ENCODE results near the gene ATF6.

Gene ATF6

DNA sequence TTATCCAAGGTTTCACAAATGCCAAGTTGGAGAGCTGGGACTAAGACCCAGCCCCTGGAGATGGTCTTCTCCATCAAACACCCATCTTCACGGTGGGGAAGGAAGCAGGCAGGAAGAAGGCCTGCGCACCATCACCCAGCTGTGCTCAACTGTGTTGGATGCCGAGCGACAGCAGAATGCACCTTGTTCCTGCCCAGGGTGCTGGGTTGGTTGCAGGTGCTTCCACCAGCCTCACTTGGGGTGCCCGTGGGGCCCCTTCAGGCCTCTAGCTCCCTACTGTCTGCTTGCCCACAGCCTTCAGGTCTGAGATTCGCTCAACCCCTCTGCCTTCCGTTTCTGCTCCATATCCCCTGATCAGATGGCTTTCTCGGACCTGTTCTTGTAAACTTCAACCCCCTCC lies 215.0 kb downstream of the ATF6 start:
- DNase-seq: no peak

DNA sequence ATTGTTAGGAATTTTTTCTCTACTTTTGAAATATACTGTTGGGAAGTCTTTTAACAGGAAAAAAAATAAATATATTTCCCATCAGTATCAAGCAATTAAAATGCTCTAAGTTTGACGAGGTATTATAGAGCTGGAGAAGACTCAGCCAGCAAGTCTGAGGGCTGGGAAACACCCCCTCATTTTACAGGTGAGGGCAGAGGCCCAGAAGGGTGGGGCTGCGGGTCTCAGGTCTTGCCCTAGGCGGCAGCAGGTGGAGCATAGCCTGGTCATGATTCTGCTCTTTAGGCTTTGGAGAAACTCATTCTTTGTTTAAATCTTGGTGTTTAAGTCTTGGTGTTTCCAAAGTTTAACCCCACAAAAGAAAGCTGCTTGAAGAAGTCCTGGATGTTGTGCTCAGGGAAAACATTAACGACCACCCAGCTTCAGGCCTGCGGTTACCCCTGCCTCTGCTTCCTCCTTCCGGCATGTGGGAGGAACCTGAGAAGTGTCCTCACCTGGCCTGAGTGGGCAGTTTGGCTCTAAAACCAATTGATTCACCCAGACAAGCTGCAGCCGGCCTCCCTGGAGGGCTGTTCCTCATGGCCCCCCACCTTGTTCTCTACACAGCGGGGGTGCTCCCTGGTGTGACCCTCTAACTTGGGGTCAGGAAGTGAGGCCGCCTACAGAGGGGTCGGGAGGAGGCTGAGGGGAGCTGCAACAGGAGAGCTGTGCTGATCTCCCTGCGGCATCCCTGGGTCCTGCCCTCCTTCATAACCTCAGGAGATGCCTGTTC lies 215.8 kb downstream of the ATF6 start:
- DNase-seq: no peak

DNA sequence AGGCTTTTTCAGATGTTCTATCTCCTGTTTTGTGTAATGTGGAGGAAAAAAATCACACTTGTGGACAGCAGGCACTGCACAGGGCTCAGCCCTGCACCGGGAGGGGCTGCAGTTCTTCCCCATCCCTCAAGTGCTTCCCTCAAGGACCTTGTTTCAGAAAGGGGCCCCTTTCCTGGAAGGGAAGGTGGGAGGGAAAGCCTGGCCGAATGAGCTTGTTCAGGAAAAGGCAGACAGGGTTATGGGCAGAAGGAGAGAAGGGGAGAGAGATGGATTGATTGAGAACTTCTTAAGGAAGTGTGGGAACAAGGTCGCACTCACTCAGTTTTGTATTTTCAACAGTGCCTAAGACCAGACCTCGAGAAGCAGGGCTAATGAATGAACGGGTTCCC lies 216.4 kb downstream of the ATF6 start:
- no peak for DNase-seq

DNA sequence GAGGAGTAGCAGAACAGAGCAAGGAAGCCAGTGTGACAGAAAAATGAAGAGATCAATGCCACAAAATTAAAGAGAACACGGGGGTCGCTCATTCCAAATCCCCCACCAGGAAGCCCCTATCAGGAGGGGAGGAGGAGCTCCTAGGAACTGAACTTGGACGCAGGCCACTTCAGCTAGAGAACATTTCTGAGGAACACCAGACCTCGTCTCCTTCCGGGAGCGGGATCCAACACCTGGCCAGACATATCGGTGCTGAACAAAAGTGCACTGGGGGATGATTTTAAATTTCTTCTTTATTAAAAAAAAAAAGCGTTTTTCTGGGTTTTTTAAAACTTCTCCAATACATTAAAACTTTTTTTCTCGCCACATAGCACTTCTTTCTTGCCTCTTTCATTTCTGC lies 216.8 kb downstream of the ATF6 start:
- no peak for DNase-seq

DNA sequence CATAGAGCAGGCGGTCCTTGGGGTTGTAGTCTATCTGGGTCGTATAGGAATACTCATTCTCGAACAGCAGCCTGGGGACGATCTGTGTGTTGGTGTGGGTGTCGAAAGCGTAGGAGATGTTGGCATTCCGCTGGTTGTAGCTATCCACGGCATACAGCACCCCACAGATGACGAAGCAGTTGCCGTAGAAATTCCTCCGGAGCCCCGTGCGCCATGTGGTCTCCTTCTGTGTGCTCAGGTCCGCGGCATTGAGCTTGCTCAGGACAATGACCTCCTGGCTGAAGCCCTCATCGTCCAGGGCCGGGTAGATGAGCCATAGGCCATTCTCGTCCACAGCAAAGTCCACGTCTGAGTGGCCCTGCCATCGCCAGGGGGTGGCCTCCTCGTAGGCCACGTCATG lies 217.6 kb downstream of the ATF6 start:
- no peak for DNase-seq

DNA sequence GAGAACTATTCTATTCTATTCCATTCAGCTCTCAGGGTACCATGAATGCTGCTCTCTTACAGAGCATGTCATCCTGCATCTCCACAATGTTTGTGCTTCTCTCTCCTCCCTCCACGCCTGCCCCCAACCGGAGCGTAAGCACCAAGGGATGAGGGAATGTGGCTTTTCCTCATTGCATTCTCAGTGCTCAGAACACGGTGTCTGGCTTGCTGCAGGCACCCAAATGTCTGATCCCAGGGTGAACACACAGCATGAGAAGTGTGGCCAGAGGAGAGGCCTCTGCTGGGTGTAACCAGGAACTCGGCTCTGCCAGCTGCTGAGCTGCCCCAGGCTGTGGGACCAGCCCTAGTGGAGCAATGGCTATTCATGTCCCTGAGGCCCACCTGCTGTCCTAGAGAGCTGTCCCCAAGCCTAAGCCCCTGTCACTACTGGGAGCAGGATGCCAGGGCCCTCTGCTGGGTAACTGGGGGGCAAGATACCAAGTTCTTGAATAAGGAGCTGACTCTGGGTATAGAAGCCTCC lies 219.2 kb downstream of the ATF6 start:
- no peak for DNase-seq

DNA sequence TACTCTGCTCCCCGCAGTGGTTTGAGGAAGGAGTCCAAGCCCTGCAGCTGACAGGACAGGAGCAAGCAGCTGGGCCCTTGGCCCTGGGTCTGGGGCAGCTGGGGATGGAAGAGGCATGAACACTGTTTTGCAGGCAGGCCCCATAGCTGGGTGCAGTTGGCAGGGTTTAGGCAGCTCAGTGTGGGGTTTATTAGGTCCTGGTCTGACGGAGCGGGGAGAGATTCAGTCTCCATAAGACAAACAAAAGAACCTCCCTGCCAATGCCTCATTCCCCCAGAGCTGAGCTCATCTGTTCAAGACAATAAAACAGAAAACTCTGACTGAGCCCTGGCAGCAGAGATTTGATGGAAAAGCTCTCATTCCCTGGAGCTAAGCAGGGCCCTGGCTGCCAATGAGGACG lies 220.2 kb downstream of the ATF6 start:
- no peak for DNase-seq

DNA sequence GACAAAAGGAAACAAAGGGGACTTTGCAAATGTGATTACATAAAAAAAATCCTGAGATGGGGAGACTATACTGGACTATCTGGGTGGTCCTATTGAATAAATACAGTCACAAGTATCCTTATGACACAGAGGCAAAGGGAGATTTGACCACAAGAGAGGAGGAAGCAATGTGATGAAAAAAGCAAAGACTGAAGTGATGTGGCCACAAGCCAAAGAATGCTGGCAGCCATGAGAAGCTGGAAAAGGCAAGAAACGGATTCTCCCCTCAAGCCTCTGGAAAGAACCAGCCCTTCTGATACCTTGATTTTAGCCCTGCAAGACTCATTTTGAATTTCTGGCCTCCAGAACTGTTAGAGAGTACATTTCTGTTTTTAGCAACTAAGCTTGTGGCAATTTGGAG lies 221.2 kb downstream of the ATF6 start:
- no peak for DNase-seq

DNA sequence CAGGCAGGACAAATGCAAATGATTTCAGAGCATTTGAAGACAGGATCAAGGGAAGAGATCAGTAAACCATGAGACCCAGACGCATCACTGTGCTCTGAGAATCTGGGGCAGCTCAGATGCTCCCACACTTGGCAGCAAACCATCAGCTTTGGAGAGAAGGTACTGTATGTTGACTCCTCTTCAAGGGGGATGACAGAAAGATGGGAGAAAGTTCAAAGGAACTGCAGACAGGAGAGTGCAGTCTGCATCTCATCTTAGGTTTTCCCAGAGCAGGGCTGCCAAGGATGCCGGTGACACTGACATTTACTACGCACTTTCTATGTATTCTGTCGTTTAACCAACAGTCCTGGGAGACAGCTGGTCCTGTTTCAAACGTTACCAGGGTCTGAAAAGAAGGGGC lies 221.8 kb downstream of the ATF6 start:
- no peak for DNase-seq

DNA sequence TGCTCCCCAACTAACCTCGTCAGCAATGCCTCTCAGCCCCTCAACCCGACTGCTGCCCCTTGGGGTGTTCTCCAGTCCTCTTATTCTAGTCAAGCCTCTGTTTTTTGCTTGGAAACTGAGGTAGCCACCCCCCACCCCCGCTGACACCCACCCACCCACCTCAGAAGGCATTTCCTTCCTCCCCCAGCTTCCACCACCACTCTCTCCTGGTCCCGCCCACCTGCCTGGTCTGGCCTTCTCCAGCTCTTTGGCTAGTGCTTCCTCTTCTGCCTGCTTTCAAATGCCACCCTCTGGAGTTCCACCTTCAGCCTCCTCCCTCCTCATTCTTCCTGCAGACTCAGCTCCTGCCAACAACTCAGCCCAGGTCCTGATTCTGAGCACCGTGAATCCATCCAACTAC lies 222.3 kb downstream of the ATF6 start:
- DNase-seq: no peak

DNA sequence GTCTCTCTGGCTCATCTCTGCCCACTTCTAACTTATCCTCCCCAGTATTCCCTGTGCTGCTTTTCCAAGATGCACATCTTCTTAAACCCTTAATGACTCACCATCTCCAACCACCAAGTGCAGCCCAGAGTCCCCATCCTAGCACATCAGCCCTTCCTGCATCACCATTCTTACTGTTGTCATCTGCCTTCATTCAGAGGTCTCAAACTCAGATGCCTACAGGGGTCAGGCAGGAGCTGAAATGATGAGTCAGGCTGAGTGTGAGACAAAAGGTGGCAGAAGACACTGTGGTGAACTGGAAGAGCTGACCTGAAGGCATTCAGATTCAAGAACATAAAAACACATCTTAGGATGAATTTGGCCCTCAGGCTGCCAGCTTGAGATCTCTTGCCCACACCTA lies 223.0 kb downstream of the ATF6 start:
- DNase-seq: no peak

DNA sequence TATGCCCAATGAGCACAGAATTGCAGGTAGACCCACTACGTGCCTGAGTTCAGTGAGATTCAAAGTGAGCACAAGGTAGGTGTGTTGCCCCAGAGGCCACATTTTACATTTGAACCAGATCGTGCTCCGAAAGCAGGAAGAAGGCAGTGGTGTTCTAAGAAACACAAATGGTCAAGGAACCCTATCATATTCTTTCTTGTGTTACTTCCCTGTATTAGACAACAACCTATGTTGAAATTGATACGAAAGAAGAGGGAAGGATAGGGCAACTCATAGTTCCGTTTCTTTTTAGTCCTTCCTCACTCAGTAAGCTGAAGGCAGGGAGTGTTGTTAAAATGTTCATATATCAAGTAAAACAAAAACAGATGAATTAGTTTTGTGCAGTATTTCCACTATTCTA lies 223.7 kb downstream of the ATF6 start:
- DNase-seq: no peak

DNA sequence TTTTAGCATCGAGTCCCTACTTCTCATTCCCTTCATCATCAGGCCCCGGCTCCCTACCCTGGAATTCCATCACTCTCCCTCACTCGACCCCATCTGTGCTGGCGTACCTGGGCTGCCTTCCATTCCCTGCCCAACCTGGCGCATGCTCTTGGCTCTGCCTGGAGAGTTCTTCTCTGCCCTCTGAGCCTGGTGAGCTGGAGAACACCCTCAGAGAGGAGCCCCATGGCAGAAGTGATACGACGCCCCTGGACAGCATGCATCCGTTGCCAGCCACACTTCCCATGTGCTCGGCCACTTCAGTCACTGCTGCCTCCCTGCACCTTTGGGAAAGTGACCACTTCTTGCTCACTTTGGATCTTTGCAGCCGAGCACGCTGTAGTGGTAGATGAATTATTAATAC lies 227.5 kb downstream of the ATF6 start:
- no peak for DNase-seq

DNA sequence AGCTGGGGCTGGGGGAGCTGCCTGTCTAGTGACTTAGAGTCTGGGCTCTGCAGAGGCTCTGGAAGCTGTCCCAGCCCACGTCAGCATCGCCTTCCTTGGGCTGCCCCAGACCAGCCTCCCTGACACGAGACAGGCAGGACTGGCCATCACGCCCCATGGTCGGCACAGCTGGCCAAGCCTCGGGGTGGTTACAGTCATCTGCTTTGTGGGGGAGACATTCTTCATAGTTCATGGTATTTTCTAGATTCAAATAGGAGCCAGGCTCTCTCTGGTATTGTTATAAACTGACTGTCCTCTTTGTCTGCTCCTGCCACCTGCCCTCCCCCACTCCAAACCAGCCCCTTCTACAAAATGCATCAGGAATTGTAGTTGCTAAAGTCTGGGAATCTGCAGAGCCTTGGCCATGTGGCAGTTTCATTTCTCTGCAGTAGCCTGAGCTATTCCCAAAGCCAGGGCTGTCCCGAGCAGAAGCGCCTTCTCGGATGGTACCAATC lies 228.1 kb downstream of the ATF6 start:
- no peak for DNase-seq

DNA sequence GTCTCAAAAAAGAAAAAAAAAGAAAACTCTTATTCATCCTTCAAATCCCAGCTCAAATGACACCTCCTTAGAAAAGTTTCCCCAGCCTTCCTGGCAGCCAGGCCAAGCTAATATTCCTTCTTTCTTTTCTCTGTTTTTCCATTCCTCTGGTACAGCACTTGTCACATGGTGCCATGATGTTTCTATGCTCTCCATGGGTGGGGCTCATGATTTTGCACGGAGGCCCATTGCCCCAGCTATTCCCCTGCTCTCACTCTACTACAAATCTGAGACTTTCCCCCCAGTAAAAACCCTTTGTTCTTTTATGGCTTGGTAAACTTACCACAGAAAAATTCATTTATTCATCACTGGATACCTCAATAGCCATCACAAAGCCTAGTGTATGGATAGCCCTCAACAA lies 231.0 kb downstream of the ATF6 start:
- no peak for DNase-seq

DNA sequence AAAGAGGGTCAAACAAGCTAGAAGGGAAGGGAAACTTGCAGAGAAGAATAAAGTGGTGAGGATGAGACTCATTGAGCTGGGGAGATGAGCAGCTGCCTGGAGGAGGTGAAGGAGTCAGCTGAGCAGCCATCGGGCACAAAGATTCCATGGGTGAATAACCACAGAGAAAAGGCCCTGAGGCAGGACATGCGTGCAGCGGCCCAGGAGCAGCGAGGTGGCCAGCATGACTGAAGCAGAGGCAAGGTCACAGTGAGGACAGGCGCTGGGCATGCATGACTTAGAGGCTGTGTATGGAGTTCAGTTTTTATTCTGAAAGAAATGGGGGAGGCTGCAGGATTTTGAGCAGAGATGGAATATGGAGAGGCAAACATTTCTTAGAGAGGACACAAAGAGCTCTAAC lies 232.7 kb downstream of the ATF6 start:
- no peak for DNase-seq

DNA sequence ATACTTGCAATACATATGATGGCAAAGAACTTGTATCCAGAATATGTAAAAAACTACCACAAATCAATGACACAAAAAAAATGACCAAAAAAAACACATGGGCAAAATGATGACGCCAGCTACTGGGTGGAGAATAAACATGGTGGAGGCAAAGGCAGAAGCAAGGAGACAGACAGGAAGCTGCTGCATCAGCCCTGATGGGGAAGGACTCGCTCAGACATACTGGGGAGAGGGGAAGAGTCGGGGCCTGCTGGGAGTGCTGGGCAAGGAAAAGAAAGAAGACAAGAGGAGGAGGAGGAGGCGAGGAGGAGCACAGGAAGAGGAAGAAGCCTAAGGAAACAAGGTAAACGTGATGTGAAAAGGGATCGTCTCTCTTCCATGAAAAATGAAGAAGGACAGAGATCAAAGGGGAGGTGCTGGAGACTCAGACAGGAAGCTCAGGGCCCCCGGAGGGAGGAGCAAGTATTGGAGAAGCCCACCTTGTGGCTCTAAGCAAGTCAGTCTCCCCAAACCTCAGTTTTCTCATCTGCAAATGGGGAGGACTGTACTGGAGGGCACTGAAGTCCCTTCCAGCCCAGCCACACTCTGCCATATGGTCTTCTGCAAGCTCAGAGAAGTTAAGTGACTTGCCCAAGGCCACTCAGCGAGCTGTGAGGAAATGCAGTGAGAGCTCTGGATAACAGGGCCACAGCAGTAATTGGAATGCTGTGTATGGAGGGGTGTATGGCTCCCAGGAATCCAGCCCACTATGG lies 233.4 kb downstream of the ATF6 start:
- no peak for DNase-seq

DNA sequence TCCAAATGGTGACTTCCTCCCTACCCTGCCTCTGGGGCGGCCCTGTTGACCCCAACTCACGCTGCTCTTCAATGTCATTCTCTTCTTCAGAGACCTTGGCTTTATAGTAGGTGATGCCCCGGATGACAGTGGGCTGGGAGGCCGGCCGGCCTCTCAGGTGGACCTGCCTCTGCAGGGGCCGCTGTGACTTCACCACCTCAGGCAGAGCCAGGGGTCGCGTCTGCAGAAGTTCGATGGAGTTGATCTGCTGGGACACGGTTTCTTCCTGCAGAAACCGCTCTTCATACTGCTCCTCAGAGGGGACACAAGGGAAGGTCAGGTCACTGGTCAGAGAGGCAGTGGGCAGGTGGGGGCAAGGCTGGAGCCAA lies 233.9 kb downstream of the ATF6 start:
- no peak for DNase-seq

DNA sequence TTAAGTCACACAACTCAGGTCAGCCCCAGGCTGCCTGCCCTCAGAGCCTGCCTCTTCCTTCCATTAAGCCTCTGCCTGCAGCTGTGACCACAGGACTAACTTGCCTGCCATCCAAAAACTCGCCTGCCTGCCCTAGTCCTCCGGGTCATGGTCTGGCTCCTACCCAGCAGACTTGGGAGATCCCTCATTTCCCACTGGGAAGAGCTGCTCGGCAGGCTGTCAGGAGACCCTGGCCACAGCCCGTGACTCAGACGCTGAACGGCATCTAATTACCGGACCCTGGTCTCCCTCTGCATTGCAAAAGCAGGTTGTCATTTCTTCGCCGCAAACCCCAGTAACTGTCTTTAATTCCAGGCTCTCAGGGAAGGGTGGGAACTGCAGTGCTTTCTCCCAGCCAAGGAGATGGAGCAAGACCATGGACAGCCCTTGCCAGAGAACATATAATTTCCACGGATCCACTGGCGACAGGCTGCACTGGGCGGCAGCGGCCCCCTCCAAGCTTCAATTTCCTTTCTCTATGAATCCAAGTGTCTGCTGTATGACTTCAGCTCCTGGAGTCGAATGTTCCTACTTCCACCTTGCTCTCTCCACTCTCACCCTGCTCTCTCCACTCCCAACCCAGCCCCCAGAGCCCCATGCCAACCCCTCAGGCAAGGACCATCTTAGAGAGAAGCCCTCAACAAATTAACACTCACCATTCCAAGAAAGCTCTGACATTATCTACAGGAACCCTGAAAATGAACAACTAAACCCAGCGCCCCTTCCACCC lies 237.1 kb downstream of the ATF6 start:
- DNase-seq: no peak

DNA sequence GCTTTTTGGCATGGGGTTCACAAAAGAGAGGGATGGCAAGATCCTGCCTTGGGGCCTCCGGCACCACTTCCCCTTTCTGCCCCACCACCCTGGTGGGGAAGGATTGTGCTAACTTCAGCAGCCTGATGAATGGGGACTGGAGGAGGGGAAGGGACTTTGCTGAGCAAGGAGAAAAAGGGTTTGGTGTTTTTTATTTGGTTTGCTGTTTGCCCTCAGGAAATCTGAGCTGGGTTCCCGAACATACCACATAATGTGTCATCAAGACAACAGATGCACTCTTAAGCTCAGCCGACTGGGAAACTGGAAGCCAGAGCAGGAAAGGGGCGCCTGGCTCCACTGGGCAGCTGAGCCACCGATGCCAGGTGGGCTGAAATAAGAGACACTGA lies 237.7 kb downstream of the ATF6 start:
- no peak for DNase-seq

DNA sequence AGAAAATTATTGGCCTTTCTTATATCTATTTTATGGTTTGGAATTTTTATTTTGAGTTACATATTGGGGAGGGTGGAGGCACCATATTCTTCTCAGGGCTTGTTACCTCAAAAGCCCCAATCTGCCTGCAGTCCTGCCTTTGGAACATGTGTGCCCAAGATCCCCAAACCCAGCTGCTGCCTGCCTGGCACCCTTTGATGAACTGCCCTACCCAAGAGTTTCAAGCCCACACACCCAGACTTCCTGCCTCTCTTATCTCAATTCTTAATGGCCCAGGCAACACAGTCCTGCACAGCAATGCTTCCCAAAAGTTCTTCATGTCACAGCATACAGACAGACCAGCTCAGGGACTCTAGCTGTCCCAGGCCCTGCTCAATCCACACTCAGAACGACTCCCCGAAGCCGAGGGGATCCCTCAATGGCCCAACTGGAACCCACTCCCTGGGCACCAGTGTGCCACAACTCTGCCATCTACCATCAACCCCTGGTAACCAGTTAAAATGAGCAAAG lies 238.4 kb downstream of the ATF6 start:
- no peak for DNase-seq

DNA sequence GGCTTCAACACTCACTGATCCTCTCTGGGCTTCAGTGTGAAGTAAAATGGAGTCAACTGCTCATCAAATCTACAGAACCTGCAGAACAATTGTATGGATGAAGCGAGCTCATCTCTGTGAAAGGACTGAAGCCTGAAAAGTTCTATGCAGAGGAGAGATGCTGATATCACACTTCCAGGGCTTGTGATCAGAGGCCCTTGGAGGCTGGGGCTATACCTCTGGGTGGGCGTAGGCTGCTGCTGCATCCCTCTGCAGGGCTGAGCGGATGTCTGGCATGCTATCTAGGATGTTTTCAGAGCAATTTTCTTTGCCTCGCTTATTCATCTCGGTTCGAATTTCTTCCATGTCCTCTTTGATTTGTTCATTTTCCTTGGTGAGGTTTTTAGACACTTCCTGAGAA lies 240.0 kb downstream of the ATF6 start:
- DNase-seq: no peak

DNA sequence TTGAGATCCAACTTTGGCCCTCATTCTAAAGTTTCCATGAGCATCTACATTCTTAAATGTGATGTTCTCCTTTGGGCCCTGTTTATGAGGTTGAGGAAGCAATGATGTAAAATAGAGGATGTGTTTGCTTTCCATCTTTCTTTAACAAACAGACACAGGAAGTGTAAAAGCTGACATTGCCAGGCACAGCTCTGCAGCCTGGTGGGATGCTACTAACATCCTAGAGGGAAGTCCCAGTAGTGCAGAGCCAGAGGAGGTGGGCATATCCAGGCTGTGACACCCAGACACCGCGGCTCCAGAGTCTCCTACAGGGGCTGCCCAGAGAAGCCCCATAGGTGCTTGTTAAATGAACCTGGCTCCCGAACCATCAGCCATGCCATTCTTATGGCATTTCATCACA lies 241.3 kb downstream of the ATF6 start:
- DNase-seq: no peak

DNA sequence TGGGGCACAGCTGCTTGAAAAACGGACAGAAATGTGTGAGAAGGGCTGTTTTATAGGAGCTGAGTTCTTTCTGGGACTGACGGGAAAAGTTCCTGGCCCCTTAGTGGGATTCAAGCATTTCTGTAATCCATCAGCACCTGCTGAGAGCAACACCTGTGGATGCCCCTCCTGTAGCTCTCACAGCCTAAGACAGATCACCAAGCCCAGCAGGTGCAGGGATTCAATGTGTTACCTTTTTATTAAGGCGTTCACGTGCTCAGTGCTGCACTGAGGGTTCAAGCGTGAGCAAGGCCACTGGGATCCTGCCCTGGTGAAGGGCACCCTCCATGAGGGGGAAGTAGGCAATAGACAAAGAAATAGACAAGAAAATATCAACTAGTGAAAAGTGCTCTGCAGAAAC lies 242.7 kb downstream of the ATF6 start:
- no peak for DNase-seq
